GM19324 (cell line): ENCODE measurements around the gene COL18A1.

Experiments
- ATAC-seq: cut with Tn5 transposase; IDR thresholded peaks from one replicate; pipeline ENCODE4 v1.9.1; 2021; ENCODE audit warnings: mild to moderate bottlenecking, moderate library complexity; ENCODE audit not compliant: unreplicated experiment, low FRiP score

COL18A1 gene

DNA sequence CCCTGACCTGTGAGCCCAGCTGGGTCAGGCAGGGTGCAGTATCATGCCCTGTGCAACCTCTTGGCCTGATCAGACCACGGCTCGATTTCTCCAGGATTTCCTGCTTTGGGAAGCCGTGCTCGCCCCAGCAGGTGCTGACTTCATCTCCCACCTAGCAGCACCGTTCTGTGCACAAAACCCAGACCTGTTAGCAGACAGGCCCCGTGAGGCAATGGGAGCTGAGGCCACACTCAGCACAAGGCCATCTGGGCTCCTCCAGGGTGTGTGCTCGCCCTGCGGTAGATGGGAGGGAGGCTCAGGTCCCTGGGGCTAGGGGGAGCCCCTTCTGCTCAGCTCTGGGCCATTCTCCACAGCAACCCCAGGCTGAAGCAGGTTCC, 107.6 kb downstream of the COL18A1 start:
- no peak for ATAC-seq

GRCh38 chr21:45513003-45513717, 108.2 kb downstream of the COL18A1 start:
- ATAC-seq, result no peak

GRCh38 chr21:45513741-45514310, 108.9 kb downstream of the COL18A1 start:
- no peak for ATAC-seq

DNA sequence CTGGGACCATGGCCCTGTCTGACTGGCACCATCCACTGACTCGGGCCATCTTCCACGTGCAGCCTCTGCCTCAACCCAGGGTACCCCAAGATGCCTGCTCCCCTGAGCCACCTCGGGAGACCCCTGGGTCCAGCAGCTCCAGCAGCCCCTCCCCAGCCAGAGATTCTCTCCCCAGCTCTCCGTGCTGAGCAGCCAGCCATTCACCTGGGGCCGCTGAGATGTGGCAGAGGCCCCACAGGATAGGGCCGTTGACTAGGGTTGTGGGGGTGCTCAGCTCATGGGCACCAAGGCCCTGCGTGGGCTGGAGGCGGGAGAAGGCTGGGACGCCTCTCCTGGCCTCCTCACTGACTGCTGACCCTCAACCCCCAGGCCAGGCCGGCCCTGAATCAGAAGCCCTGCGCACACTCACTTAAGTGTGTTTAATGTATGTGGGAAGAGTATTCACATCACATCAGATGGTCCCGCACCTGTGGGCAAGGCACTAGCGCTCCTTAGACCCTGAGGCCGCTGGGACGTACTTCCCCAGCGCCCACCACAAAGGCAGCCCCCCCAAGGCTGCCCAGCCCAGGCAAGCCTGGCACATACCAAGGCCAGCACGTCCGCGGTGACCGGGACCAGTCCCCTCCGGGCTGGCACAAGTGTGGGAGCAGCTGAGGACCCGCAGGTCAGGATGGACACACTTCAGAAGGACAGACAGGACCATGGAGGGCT, 109.5 kb downstream of the COL18A1 start:
- ATAC-seq, result no peak

DNA sequence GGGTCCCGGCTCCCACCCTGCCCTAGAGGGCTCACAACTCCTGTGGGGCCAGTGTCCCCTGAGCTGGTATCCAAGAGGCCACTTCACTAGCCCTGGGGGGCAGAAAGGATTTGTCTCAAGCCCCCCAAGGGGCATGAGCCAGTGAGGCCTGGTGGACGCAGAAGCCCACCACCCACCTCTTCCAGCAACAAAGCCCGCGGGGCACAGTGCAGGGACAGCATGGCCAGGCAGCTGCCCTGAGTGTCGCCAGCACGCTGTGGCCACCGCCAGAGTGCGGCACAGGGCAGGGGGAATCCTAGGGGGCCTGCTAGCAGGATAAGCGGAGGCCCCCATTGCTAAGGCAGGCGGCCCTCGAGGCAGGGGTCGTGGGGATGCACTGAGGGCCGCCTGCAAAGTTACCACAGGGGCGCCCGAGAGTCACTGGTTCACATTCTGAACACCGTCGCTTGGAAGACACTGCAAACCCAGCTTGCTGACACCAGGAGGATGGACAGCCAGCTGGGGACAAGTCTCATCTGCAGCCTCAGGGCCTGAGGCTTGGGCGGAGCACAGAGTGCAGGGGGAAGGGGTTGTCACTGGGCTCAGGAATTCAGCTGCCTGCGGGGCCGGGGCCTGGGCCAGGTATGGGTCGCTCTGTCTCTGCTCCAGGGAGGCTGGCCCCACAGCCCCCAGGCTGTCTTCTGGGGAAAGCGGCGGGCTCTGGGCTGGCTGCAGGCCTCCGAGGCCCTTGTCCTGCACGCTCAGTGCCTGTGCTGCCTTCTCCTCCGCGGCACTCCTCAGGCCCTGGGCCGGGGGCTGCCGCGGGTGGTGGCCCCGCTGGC, 110.5 kb downstream of the COL18A1 start:
- no peak for ATAC-seq

DNA sequence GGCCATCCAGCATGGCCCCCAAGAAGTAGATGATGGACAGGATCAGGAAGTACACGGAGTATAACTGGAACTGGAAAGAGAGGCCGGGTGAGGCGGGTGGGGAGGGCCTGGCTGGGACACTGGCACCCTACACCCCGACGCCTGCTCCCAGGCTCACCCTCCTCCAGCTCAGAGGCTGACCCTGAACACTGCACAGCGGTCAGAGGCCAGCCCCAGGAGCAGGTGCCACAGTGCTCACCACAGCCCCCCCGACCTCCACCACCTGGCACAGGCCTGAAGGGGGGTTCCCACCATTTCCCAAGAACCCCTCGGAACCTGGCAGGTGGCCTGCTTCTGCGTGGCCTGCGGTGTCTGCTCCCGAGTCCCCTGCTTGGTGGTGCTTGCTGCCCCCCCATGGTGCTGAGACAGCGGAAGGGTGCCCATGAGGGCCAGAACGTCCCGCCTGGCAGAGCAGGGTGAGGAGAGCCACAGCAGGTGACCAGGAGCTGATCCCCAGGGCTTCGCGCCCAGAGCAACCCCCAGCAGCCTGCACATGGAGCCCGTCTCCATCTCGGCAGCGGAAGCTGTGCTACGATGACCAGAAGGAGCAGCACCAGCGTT, 111.2 kb downstream of the COL18A1 start:
- ATAC-seq, result no peak

GRCh38 chr21:45516671-45517151, 111.7 kb downstream of the COL18A1 start:
- ATAC-seq, result no peak

- ATAC-seq, result no peak
These were observed 112.5 kb downstream of the COL18A1 start for GRCh38 chr21:45517249-45518065.

GRCh38 chr21:45518742-45519141, 113.8 kb downstream of the COL18A1 start:
- no peak for ATAC-seq

DNA sequence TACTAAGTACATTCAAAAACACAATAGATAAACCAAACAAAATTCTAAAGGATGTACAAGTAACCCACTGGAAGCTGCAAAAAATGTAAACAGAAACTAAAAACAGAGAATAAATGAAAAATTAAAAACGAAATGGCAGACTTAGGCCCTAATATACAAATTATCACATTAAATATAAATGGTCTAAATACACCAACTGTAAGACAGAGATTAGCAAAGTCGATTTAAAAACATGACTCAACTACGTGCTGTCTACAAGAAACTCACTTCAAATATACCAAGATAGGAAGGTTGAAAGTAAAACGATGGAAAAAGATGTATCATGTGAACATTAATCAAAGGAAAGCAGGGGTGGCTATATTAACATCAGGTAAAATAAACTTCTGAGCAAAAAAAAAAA, 114.2 kb downstream of the COL18A1 start:
- ATAC-seq, result no peak

DNA sequence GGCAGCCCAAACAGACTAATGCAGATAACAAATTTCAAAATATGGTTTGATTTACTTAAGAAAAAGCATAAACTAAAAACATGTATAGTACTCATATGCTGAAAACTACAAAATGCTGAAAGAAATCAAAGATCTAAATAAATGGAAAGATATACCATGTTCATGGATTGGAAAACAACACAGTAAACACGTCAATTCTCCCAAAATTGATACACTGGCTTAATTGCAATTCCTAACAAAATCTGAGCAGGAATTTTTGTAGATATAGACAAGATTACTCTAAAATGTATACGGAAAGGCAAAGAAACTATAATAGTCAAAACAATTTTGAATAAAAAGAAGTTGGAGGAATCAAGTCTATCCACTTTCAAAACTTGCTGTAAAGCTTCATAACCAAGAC, 116.3 kb downstream of the COL18A1 start:
- ATAC-seq, result no peak

DNA sequence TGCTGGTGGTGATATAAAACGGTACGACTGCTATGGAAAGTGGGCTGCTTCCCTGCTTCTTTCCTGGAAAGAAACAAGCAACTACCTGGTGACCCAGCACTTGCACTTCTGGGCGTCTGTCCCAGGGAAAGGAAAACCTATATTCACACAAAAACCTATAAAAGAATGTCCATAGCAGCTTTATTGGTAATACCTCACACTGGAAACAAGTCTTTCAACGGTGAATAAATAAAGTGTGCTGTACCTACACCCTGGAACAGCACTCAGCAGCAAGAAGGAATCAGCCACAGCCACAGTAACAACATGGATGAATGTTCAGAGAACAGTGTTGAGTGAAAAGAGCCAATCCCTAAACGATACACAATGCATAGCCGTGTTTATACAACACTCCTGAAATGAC, 117.4 kb downstream of the COL18A1 start:
- ATAC-seq, result no peak

- ATAC-seq, result no peak
These were observed 118.0 kb downstream of the COL18A1 start for GRCh38 chr21:45522986-45523385.

DNA sequence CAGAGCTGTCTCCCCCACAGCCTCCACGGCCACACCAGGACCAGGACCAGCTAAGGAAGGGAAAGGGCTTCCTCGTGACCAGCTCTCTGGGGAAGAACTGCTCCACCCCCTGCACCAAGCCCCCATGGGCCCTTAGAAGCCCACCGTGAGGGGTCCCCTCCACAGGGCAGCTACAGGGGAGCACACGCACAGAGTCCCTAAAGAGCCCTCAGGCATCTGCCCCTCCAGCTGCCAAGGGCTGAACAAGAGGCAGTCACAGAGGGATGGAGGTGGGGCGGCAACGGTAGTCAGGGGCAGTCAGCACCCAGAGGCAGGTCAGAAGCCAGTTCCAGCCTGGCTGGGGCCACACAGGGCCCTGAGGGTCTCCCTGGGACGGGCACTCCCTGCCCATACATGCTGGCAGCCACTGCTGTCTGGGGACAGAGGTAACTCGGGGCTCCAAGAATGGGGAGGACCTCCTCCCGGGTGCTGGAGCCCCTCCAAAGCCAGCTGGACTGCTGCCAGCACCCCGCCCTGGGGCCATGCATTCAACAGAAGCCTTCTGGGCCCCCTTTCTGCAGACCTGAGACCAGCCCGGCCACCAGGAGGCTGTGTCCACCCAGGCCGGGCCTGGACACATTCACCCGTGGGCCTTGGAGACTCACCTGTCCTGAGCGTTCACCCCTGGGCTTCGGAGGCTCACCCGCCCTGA, 118.6 kb downstream of the COL18A1 start:
- no peak for ATAC-seq

- no peak for ATAC-seq
These were observed 119.8 kb downstream of the COL18A1 start for GRCh38 chr21:45524756-45525152.

DNA sequence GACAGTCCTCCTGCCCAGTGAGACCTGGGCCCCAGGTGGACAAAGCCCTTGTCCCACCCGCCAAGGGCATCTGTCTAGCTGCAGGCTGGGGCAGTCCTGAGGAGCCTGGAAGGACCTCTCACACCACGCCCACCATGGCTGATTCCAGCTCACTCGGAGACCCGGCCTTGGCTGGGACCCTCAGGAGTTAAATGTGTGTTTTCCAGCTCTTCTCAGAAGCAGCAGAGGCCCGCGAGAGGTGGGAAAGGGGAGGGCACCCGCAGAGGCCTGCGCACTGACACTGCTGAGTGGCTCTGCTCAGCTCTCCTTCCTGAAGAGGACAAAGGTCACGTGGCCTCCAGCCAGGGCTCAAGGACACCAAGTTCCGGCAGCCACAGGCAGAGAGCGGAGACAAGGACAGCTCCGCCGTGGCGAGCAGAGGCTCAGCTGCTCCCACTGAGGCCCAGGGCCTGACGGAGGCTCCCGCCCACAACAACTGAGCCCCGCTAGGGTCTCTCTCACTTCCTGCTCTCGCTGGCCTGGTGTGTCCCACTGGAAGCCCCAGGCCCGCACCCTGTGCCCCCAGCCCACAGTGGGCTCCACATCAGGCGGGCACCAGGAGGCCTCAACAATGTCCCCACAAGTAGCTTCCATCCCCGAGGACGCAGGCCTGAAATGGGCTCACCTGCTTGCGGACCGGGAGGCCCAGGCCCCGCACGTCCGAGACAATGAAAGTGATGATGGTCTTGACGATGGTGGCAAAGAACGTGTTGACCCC, 120.4 kb downstream of the COL18A1 start:
- ATAC-seq, result no peak

DNA sequence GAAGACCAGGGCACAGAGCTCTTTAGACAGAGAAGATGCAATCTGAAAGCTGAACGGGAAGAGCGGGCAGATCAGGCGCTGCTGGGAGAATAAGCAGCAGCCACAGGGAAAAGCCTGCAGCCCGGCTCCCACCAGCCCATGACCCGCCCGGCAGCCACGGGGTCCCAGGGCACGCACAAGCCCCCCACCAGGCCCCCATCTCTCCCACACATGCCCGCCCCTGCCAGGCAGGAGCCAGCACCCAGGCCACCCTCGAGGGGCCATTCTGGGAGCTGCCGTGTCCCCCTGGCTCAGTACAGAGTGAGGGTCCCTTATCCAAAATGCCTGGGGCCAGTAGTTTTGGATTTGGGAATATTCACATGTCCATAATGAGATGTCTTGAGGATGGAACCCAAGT, 120.9 kb downstream of the COL18A1 start:
- no peak for ATAC-seq
